HTERT RPE-1 (cell line): ENCODE results near the gene EFNB2.

Experiments used
- in situ Hi-C: fragments of 300-500 bp; cut with MboI; formaldehyde crosslinking; loops from 4 replicates; pipeline ENCODE4 v1.14.3; 2020; ENCODE audit warnings: low sequenced_read_pairs

EFNB2 gene

GRCh38 chr13:106526738-106527444 is 8.6 kb downstream of the EFNB2 start:
- in situ Hi-C loops, result no loop called here

- in situ Hi-C loops, result no loop called here
These were observed 9.6 kb downstream of the EFNB2 start for GRCh38 chr13:106525865-106526264.

- in situ Hi-C loops, result no loop called here
These were observed 11.4 kb downstream of the EFNB2 start for GRCh38 chr13:106524108-106524507.

- in situ Hi-C loops, result no loop called here
These were observed 11.9 kb downstream of the EFNB2 start for GRCh38 chr13:106523576-106523975.

- in situ Hi-C loops, result no loop called here
These were observed 12.4 kb downstream of the EFNB2 start for GRCh38 chr13:106522898-106523525.

- in situ Hi-C loops, result no loop called here
These were observed 13.3 kb downstream of the EFNB2 start for GRCh38 chr13:106522112-106522705.

- in situ Hi-C loops, result no loop called here
These were observed 14.2 kb downstream of the EFNB2 start for GRCh38 chr13:106521095-106521799.

- in situ Hi-C loops, result no loop called here
These were observed 15.0 kb downstream of the EFNB2 start for GRCh38 chr13:106520251-106521054.

- in situ Hi-C loops, result no loop called here
These were observed 16.9 kb downstream of the EFNB2 start for GRCh38 chr13:106518512-106518911.

- in situ Hi-C loops, result no loop called here
These were observed 18.2 kb downstream of the EFNB2 start for GRCh38 chr13:106517109-106517847.

GRCh38 chr13:106515635-106516254 is 19.7 kb downstream of the EFNB2 start:
- in situ Hi-C loops, result no loop called here

- in situ Hi-C loops, result no loop called here
These were observed 20.4 kb downstream of the EFNB2 start for GRCh38 chr13:106514928-106515634.

- in situ Hi-C loops, result no loop called here
These were observed 22.2 kb downstream of the EFNB2 start for GRCh38 chr13:106513025-106513983.

GRCh38 chr13:106507560-106508274 is 27.7 kb downstream of the EFNB2 start:
- in situ Hi-C loops, result no loop called here

GRCh38 chr13:106506286-106506685 is 29.2 kb downstream of the EFNB2 start:
- in situ Hi-C loops, result no loop called here

GRCh38 chr13:106505732-106506131 is 29.7 kb downstream of the EFNB2 start:
- in situ Hi-C loops, result no loop called here

- in situ Hi-C loops, result no loop called here
These were observed 30.2 kb downstream of the EFNB2 start for GRCh38 chr13:106505295-106505694.
